Measurements from ENCODE around the gene TCF4. TPM values are rescaled to one million over a fixed set of nuclear protein-coding genes. Genes with fewer than 3 reads are reported as not detected.
A peak's percentile ranks its signal among the peaks of the same experiment; 100 is the strongest.

TCF4 gene
- total and polyA plus RNA-seq, 2 donors (not counting 1 experiment from before 2014, with no cell fraction given): 68.5 to 353 TPM

GRCh38 chr18:55386545-55386944 is 201.4 kb downstream of the TCF4 start:
- H3K4me1 Mint-ChIP-seq: peaks cover 39% of the 10 kb centered on the region
- no peak overlapping the region for H2AFZ ChIP-seq (ENCODE audit: insufficient read depth, low read depth, low read length, poor library complexity, severe bottlenecking)
- H3K36me3 ChIP-seq (replicated peaks in 1 of 2; ENCODE audit: control extremely low read depth in 1 of 2, control insufficient read depth in 1 of 2, extremely low read depth in 1 of 2, insufficient read depth in 2 of 2, low read length in 1 of 2): no peaks in the 10 kb centered on the region
- no peak overlapping the region for H3K27ac ChIP-seq (ENCODE audit: low read length in 2 of 2)
- no peak overlapping the region for H3K27ac Mint-ChIP-seq
- no peaks in the 10 kb centered on the region for H3K27me3 Mint-ChIP-seq
- no peaks in the 10 kb centered on the region for H4K20me1 ChIP-seq (ENCODE audit: control insufficient read depth, insufficient read depth, low read length, poor library complexity, severe bottlenecking)
- H3K9ac ChIP-seq (ENCODE audit: low read length): no peak overlapping the region
- H3K79me2 ChIP-seq (ENCODE audit: control insufficient read depth, insufficient read depth, low read length): peaks cover 3% of the 10 kb centered on the region
- peaks cover 25% of the 10 kb centered on the region in 2 donors for H3K4me1 ChIP-seq (ENCODE audit: control insufficient read depth in 2 of 2, insufficient read depth in 2 of 2, low read length in 2 of 2)
- CTCF ChIA-PET: interaction anchor here (0.9 to 1.2 kb wide), 3 partner anchors 10 to 43 kb away, joined by 3 to 4 read pairs (median 3); no protein-coding TSS in a partner anchor
- H3K9me3 Mint-ChIP-seq (ENCODE audit: insufficient read depth): peaks cover 5% of the 10 kb centered on the region
- H3K4me2 ChIP-seq (replicated peaks; ENCODE audit: low read depth, low read length, poor library complexity, severe bottlenecking): no peak overlapping the region
- no peak overlapping the region for H3K4me3 ChIP-seq (ENCODE audit: control extremely low read depth in 1 of 5, extremely low read depth in 1 of 5, insufficient read depth in 1 of 5, low read depth in 2 of 5, low read length in 4 of 5)
- no peak for ATAC-seq (ENCODE audit: low read depth)
- WGBS (ENCODE audit: insufficient coverage): no CpG with 5 or more reads among the region's 1 CpG
- intact Hi-C loops (cut with micrococcal nuclease): no loop called here
- POLR2A ChIA-PET: no interaction called here
- no peak for DNase-seq
- no peaks in the 10 kb centered on the region for H3K27me3 ChIP-seq (replicated peaks in 1 of 4; ENCODE audit: control extremely low read depth in 1 of 4, control insufficient read depth in 3 of 4, insufficient read depth in 4 of 4, low read length in 3 of 4)
- peaks cover 0 to 8% (median 7%) of the 10 kb centered on the region in 3 donors for H3K9me3 ChIP-seq (ENCODE audit: control extremely low read depth in 1 of 3, control insufficient read depth in 2 of 3, insufficient read depth in 1 of 3, low read length in 2 of 3)
- TF ChIP-seq EZH2 (IDR thresholded peaks at IDR 0.05; ENCODE audit: borderline replicate concordance, insufficient read depth, low read depth, low read length, poor library complexity, severe bottlenecking): no peak
- TF ChIP-seq CTCF (IDR thresholded peaks at IDR 0.05): no peak
- H3K4me3 Mint-ChIP-seq: no peak overlapping the region

GRCh38 chr18:55385770-55386169 is 202.2 kb downstream of the TCF4 start:
- Mint-ChIP-seq H3K9me3 (ENCODE audit: insufficient read depth) (peaks cover 5% of the 10 kb centered on the region), H3K27me3 (no peaks in the 10 kb centered on the region), H3K4me3 (no peak overlapping the region), H3K4me1 (peaks cover 41% of the 10 kb centered on the region), H3K27ac (peak overlapping the region; percentile 26)
- Histone ChIP-seq H3K9ac (ENCODE audit: low read length) (no peak overlapping the region), H3K79me2 (ENCODE audit: control insufficient read depth, insufficient read depth, low read length) (peaks cover 3% of the 10 kb centered on the region), H3K27me3 (replicated peaks in 1 of 4; ENCODE audit: control extremely low read depth in 1 of 4, control insufficient read depth in 3 of 4, insufficient read depth in 4 of 4, low read length in 3 of 4) (no peaks in the 10 kb centered on the region), H3K9me3 (ENCODE audit: control extremely low read depth in 1 of 3, control insufficient read depth in 2 of 3, insufficient read depth in 1 of 3, low read length in 2 of 3) (peaks cover 0 to 8% (median 7%) of the 10 kb centered on the region in 3 donors), H4K20me1 (ENCODE audit: control insufficient read depth, insufficient read depth, low read length, poor library complexity, severe bottlenecking) (no peaks in the 10 kb centered on the region), H3K4me3 (ENCODE audit: control extremely low read depth in 1 of 5, extremely low read depth in 1 of 5, insufficient read depth in 1 of 5, low read depth in 2 of 5, low read length in 4 of 5) (no peak overlapping the region), H2AFZ (ENCODE audit: insufficient read depth, low read depth, low read length, poor library complexity, severe bottlenecking) (no peak overlapping the region), H3K36me3 (replicated peaks in 1 of 2; ENCODE audit: control extremely low read depth in 1 of 2, control insufficient read depth in 1 of 2, extremely low read depth in 1 of 2, insufficient read depth in 2 of 2, low read length in 1 of 2) (no peaks in the 10 kb centered on the region), H3K27ac (ENCODE audit: low read length in 2 of 2) (no peak overlapping the region), H3K4me1 (ENCODE audit: control insufficient read depth in 2 of 2, insufficient read depth in 2 of 2, low read length in 2 of 2) (peaks cover 25% of the 10 kb centered on the region in 2 donors), H3K4me2 (replicated peaks; ENCODE audit: low read depth, low read length, poor library complexity, severe bottlenecking) (no peak overlapping the region)
- ChIA-PET CTCF (interaction anchor here (0.9 to 1.8 kb wide), 4 partner anchors 10 to 42 kb away, joined by 3 to 5 read pairs (median 4); no protein-coding TSS in a partner anchor), POLR2A (no interaction called here)
- 98% methylated on average over 4 of the region's 4 CpGs for WGBS (ENCODE audit: insufficient coverage)
- DNase-seq (no peak), ATAC-seq (ENCODE audit: low read depth) (no peak)
- TF ChIP-seq EZH2 (IDR thresholded peaks at IDR 0.05; ENCODE audit: borderline replicate concordance, insufficient read depth, low read depth, low read length, poor library complexity, severe bottlenecking) (no peak), CTCF (IDR thresholded peaks at IDR 0.05) (no peak)
- intact Hi-C loops (cut with micrococcal nuclease): no loop called here

Data from B cell (primary cell).